NCI-H748 (cell line): ENCODE data around the gene CHRNB2.
A peak's percentile ranks its signal among the peaks of the same experiment; 100 is the strongest.

Experiments used
- DNase-seq: peaks from one replicate; lab custom pipeline; 2025; ENCODE audit not compliant: unreplicated experiment; lab: John Stamatoyannopoulos, UW

The CHRNB2 gene

GRCh38 chr1:154577346-154578057 lies 9.9 kb downstream of the CHRNB2 start:
- no peak for DNase-seq

GRCh38 chr1:154578058-154578418 lies 10.5 kb downstream of the CHRNB2 start:
- DNase-seq, result no peak

GRCh38 chr1:154579374-154579773 lies 11.8 kb downstream of the CHRNB2 start:
- DNase-seq, result no peak

- no peak for DNase-seq
These were observed 14.2 kb downstream of the CHRNB2 start for GRCh38 chr1:154581766-154582165.

- no peak for DNase-seq
These were observed 15.3 kb downstream of the CHRNB2 start for GRCh38 chr1:154582885-154583284.

GRCh38 chr1:154583773-154584172 lies 16.2 kb downstream of the CHRNB2 start:
- no peak for DNase-seq

- no peak for DNase-seq
These were observed 16.9 kb downstream of the CHRNB2 start for GRCh38 chr1:154584267-154584994.

- DNase-seq, result no peak
These were observed 18.7 kb downstream of the CHRNB2 start for GRCh38 chr1:154586231-154586630.

- no peak for DNase-seq
These were observed 19.1 kb downstream of the CHRNB2 start for GRCh38 chr1:154586641-154587040.

- no peak for DNase-seq
These were observed 22.2 kb downstream of the CHRNB2 start for GRCh38 chr1:154589780-154590179.

- no peak for DNase-seq
These were observed 23.2 kb downstream of the CHRNB2 start for GRCh38 chr1:154590756-154591155.

- no peak for DNase-seq
These were observed 23.6 kb downstream of the CHRNB2 start for GRCh38 chr1:154591206-154591605.

GRCh38 chr1:154593390-154593789 lies 25.8 kb downstream of the CHRNB2 start:
- DNase-seq, result no peak

GRCh38 chr1:154594811-154595210 lies 27.2 kb downstream of the CHRNB2 start:
- DNase-seq, result no peak

GRCh38 chr1:154595621-154596020 lies 28.0 kb downstream of the CHRNB2 start:
- DNase-seq, result no peak

GRCh38 chr1:154598871-154599635 lies 31.5 kb downstream of the CHRNB2 start:
- no peak for DNase-seq

- DNase-seq, result no peak
These were observed 32.1 kb downstream of the CHRNB2 start for GRCh38 chr1:154599658-154600057.

- no peak for DNase-seq
These were observed 35.7 kb downstream of the CHRNB2 start for GRCh38 chr1:154603317-154603716.

- no peak for DNase-seq
These were observed 38.0 kb downstream of the CHRNB2 start for GRCh38 chr1:154605534-154605933.

- peak; percentile 36 for DNase-seq
These were observed 39.6 kb downstream of the CHRNB2 start for GRCh38 chr1:154607106-154607608.

GRCh38 chr1:154607609-154608396 lies 40.2 kb downstream of the CHRNB2 start, which contains the start of gene ADAR:
Gene ADAR (minus strand): TSS chr1:154608186. CDS start chr1:154608006, 180 bp downstream.
- DNase-seq, result peak; percentile 80
